Measurements from ENCODE around the gene FBXL17.

FBXL17 gene

DNA sequence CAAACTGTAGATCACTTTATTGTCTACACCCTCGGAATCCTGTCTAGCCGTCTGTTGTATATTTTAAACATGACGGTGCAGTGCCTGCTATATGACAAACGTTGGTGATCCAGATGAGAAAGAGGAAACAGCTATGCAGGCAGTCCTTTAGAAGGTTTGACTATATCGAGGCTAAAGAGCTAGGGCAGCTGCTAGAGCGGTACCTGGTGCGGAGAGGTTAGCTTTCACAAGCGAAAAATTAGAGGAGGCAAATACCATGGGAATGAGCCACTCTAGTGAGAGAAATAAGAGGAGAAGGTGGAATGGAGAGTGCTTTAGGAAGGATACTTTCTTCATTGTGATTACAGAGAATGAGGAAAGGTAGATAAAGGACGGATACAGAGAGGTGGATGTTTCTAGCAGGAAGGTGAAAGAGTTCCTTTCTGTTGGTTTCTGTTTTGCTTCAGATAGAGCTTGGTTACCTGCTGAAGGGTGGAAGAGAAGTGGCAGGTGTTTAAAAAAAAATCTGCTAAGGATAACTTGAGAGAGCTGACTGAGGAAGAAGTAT lies 959 bp upstream of the FBXL17 start:
- H3K4me3 ChIP-seq (ENCODE audit: low read length) = peak overlapping the region; percentile 88
- TF ChIP-seq ZNF274 (IDR thresholded peaks at IDR 0.05; ENCODE audit: low read depth, low read length) = no peak

DNA sequence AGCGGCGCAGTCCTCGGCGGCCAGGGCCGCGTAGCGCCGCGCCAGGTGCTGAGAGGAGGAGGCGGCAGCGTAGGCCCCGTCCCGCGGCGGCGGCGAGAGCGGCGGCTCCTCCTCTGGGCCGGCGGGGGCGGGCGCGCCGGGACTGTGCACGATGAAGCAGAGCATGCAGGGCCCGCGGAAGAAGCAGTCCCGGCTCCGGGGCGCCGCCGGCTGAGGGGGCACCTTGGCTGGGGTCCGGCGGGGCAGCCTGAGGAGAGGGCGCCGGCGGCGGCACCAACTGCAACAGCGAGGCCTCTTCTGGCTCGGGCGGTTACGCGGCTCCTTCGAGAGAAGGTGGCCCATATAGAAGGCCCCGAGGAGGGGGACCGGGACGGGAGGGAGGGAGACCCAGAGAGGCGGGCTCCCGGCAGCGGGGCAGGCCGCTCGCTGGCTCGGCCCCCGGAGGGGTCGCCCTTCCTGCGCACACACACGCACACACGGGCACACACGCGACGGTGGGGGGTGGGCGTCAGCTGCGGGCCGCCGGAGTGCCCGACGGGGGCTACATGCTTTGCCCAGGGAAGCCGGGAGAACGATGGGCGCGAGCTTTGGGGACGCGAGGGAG lies 446 bp downstream of the FBXL17 start:
- TF ChIP-seq ZNF274 (IDR thresholded peaks at IDR 0.05; ENCODE audit: low read depth, low read length) = no peak
- H3K4me3 ChIP-seq (ENCODE audit: low read length) = peak overlapping the region; percentile 88

DNA sequence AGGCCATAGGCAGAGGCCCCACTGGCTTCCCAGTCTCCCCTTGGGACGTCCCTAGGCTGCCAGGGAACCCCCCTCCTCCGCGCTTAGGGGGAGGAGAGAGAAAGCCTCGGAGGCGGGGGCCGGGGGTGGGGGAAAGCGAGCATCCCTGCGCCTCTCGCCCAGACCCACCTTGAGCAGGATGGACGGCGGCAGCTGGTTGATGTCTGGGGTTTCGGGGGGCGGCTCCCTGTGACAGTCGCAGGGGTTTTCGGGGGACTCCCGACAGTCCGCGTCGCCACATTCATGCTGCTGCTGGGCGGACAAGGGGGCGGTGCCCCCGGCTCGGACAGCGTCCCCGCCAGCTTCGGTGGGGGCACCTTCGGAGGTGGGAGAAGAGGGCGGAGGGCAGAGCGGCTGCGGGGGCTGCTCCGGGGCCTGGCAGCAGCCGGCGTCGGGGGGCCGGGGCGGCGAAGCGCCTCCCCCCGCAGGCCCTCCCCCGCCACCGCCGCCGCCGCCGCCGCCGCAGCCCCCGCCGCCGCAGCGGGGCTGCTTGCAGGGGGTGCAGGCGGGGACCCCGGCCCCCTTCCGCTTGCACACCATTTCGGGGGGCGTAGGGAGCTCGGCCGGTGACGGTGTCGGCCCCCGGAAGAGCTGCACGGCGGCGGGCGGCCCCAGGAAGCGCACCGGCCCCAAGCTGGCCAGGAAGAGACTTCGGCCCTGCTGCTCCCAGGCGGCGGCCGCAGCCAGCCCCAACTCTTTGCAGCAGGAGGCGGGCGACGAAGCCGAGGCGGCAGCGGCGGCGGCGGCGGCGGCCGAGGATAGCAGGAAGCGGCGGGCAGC lies 1.2 kb downstream of the FBXL17 start:
- peak overlapping the region; percentile 88 for H3K4me3 ChIP-seq (ENCODE audit: low read length)
- TF ChIP-seq ZNF274 (IDR thresholded peaks at IDR 0.05; ENCODE audit: low read depth, low read length) = no peak

DNA sequence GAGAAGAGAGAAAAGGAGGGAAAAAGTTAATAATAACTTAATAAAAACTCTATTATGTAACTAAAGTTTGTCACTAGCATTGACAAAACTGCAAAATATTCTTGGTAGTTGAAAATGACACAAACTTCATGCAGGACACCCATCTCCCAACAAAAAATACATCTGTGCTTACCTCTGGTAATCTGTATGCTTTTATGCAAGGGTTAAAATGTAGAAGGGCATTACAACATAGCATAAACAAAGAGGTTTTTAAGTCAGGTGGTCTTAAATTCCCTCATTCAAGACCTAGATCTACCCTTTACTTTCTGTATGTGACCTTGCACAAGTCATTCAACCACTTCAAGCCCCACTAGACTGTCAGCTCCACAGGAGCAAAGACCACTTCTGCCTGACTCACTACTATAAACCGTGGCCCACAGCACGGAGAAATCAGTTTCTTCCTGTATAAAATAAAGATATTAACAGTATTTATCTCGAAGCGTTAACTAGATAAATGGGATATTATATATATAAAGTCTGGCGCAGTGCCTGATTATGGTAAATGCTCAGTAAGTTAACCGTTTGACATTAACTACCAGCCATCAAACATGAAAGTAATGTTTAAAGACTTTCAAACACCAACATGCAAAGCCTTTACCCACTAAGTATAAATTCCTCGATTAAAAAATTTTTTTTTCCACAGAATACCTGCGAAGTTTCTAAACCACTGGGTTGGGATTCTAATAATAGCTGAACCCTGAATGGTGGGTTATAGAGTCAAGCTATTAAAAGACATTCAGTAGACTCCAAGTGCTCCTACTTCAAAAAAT lies 2.0 kb downstream of the FBXL17 start:
- peak overlapping the region; percentile 88 for H3K4me3 ChIP-seq (ENCODE audit: low read length)
- no peak for TF ChIP-seq ZNF274 (IDR thresholded peaks at IDR 0.05; ENCODE audit: low read depth, low read length)

DNA sequence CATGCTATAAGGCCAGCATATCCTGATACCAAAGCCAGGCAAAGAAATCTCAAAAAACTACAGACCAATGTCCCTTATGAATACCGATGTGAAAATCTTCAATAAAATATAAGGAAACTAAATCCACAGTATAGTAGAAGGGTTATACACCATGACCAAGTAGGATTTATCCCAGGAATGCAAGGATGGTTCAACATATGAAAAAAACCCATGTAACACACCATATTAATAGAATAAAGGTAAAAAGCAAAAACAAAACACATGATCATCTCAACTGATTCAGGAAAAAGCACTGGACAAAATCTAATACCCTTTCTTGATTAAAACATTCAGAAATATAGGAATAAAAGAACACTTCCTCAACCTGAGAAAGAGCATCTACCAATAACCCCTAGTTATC lies 6.1 kb downstream of the FBXL17 start:
- no peak overlapping the region for H3K4me3 ChIP-seq (ENCODE audit: low read length)
- no peak for TF ChIP-seq ZNF274 (IDR thresholded peaks at IDR 0.05; ENCODE audit: low read depth, low read length)

DNA sequence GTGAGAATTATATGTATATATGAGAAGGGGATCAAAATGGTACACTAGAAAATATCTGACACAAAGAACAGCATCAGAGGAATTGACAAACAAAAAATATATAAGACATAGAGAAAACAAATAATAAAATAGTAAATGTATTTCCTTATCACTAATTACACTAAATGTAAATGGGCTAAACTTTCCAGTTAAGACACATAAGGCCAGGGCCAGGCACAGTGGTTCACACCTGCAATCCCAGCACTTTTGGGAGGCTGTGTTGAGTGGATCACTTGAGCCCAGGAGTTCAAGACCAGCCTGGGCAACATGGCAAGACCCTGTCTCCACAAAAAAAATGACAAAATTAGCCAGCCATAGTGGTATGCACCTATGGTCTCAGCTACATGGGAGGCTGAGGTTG lies 8.5 kb downstream of the FBXL17 start:
- no peak overlapping the region for H3K4me3 ChIP-seq (ENCODE audit: low read length)
- TF ChIP-seq ZNF274 (IDR thresholded peaks at IDR 0.05; ENCODE audit: low read depth, low read length) = no peak

DNA sequence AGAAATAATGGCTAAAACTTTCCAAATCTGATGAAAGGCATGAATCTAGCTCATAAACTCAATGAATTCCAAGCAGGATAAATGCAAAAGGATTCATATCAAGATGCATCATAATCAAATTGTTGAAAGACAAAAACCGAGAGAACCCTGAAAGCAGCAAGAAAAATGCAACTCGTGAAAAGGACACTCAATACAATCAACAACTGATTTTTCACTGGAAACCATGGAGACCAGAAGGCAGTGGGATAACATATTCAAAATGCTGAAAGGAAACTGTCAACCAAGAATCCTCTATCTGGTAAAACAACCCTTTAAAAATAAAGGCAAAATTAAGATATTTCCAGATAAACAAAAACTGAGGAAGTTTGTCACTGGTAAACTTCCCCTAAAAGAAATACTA lies 9.5 kb downstream of the FBXL17 start:
- no peak for TF ChIP-seq ZNF274 (IDR thresholded peaks at IDR 0.05; ENCODE audit: low read depth, low read length)
- no peak overlapping the region for H3K4me3 ChIP-seq (ENCODE audit: low read length)

DNA sequence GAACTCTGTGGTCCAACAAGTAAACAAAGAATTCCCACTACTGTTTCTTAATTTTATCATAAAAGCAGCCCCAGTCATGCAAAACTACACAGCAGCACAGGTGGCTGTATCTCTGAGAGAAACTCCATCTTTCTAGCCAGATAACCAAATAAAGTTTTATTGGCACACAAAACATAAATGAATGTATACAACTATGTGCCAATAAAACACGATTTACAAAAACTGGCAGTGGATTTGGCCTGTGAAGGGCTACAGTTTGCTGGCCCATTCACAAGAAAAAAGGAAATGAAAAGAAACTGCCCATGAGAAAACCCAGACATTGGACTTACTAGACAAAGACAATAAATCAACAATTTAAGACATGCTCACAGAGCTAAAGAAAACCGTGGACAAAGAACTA lies 10.6 kb downstream of the FBXL17 start:
- H3K4me3 ChIP-seq (ENCODE audit: low read length) = no peak overlapping the region
- no peak for TF ChIP-seq ZNF274 (IDR thresholded peaks at IDR 0.05; ENCODE audit: low read depth, low read length)

DNA sequence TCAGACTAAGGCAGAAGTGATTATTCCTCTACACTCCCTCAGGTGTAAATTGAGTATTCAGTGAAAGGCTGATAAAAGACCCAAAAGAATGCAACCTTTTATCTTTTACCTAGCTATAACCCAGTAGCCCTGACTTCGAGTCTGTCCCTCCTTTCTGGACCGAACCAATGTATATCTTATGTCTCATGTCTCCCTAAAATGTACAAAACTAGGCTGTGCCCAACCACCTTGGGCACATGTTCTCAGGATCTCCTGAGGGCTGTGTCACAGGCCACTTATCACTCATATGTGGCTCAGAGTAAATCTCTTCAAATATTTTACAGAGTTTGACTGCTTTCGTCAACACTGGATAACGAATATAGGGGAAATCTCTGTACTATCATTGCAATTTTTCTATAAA lies 12.7 kb downstream of the FBXL17 start:
- H3K4me3 ChIP-seq (ENCODE audit: low read length) = no peak overlapping the region
- TF ChIP-seq ZNF274 (IDR thresholded peaks at IDR 0.05; ENCODE audit: low read depth, low read length) = no peak

DNA sequence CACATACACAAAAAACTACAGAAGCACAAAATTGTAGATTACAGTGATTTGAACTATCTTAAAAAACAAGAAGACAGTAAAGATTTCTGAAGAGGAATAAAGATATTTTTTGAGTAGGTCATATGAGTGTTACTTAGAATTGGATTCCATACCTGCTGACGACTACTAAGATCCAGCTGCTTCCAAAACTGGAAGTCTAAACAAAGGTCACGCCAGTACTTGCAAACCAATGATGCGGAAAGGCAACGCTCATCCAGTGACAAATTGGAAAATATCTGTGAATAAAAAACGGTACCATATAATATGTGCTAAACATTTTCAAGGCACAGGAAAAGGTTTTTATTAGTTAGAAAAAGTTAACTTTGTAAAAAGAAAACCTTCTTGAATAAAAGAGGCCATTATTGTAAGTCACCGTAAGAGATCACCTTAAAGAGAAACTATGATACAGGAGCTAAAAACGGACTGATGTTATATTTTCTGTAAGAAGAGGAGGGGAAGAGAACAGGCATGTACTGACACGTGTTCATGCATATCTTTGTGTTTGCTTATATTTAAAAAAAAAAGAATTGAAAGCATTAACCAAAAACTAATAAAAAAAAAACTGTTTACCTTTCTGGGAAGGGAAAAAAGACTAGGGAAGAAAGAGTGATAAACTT lies 14.1 kb downstream of the FBXL17 start:
- no peak for TF ChIP-seq ZNF274 (IDR thresholded peaks at IDR 0.05; ENCODE audit: low read depth, low read length)
- H3K4me3 ChIP-seq (ENCODE audit: low read length) = no peak overlapping the region

DNA sequence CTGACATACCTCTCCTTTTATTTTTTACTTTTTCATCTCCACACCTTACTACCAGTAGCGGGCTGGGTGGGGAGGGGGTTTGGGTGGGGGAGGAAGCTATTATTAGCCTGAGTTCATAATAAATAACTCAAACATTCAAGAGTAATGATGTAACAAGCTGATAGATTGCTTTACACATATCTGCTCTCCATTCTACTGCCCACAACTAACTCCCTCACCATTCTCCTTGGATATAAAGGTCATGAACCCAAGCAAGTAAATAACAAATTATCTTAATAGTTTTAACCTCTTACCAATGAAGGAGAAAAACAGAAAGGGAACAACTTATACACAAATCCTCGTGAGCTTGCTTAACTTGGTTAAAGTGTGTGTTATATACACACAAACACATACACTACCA lies 15.4 kb downstream of the FBXL17 start:
- no peak overlapping the region for H3K4me3 ChIP-seq (ENCODE audit: low read length)
- no peak for TF ChIP-seq ZNF274 (IDR thresholded peaks at IDR 0.05; ENCODE audit: low read depth, low read length)

DNA sequence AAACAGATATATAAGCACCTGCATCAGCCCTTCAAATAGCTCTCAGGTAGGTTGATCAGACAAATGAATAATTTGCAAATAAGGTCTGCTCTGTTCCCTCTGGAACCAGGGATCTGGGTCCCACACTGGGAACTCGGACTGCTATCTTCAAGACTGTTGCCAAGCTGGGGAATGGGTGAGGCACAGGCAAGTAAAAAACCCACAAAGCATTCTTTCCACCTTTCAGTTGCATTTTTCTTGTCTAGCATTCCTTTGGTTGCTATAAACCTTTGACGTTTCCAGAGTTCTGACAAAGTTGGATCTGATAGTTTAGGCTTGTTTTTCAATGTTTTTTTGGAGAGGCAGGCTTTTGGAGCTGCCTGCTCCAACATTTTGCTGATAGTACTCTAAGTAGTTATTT lies 20.1 kb downstream of the FBXL17 start:
- TF ChIP-seq ZNF274 (IDR thresholded peaks at IDR 0.05; ENCODE audit: low read depth, low read length) = no peak
- no peak overlapping the region for H3K4me3 ChIP-seq (ENCODE audit: low read length)

DNA sequence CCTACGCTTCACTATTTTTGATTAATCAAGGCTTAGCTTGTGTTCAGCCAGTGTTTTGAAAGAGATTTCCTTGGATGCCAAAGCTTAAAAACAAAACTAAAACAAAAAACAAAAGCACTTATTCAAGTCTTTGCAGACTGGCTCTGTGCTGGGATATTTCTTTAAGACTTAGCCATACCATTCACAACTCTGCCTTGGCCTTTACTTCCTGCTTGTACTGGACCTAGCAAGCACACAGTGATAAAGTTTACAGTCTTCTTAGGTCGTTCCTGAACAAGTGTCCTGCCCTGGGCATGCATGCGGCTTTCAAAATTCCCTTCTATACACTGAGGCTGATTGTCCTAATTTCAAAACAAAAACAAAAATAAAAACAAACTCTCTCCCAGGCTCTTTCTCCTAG lies 20.7 kb downstream of the FBXL17 start:
- H3K4me3 ChIP-seq (ENCODE audit: low read length) = no peak overlapping the region

DNA sequence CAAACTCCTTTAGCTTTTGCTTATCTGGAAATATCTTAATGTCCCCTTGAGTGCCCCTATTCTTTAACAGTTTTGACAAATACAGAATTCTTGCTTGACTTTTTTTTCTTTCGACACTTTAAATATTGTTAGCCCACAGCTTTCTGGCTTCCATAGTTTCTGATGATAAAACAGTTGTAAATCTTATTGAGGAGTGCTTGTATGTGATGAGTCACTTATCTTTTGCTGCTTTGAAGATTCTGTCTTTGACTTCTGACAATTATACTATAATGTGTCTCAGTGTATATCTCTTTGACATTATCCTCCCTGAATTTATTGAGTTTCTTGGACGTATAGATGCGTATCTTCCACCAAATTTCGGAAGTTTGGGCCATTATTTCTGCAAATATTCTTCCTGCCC lies 21.6 kb downstream of the FBXL17 start:
- no peak for TF ChIP-seq ZNF274 (IDR thresholded peaks at IDR 0.05; ENCODE audit: low read depth, low read length)
- H3K4me3 ChIP-seq (ENCODE audit: low read length) = no peak overlapping the region

More for the DNA sequence above, 20.7 kb downstream of the FBXL17 start:
- no peak for TF ChIP-seq ZNF274 (IDR thresholded peaks at IDR 0.05; ENCODE audit: low read depth, low read length)
